CD4-positive, alpha-beta T cell treated with Interleukin-4 for 4 hours (primary cell): ENCODE data around the gene WNT7B.

Experiments used
- DNase-seq: peaks from one replicate; pipeline ENCODE4 v3.0.0-alpha.2; 2020

The WNT7B gene

GRCh38 chr22:45903355-45904135, 73.4 kb downstream of the WNT7B start:
- no peak for DNase-seq

DNA sequence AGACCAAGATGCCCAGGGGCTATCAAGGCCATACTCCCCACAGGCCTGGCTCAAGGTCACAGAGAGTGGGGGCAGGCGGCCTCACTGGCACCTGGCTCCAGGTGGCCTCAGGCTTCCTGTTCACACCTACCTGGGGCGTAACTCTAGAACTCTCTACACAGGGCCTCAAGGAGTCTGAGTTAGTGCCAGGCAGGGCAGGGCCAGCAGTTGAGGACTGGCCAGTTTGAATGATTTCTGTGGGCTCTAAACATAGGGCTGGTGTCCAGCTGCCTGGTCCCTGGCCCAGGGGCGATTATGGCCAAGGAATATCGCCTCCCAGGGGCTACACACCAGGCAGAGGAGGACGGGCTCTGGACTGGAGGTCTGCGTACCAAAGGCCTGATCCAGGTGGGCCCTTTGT, 79.2 kb downstream of the WNT7B start:
- DNase-seq, result no peak

GRCh38 chr22:45896964-45897538, 79.9 kb downstream of the WNT7B start:
- no peak for DNase-seq

DNA sequence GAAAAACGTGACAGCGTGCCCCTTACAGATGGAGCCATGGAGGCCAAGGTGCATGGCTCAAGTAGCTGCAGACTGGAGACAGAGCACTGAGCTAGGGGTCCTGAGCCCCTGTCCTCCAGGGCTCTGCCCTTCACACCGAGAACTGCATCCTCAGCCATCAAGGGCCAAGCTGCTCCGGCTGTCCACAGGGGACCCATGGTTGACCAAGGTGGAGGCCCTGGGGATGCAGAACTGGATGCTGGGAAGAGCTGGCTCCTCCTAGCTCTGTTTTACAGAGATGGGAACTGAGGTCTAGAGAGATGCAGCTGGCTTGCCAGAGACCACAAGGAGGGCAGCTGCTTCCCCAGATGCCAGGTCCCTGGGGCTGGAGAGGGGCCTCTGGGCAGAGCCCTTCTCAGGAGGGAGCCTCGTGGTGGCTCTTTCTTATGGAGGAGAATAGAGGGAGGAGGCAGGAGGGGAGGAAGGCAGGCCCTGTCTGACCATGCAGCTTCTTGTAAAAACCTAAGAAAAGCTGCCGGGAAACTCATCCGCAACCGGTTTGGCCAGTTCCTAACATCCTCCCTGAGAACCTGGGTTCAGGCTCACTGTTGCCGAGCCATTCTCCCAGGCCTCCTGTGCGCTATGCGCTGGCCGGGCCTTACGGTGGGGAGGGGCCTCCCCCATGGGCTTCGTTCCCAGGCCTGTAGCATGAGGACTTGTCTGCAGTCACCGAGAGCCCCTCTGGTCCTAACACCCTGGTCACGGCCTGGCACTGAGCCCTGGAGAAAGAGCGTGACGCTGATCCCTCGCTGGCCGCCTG, 80.6 kb downstream of the WNT7B start:
- no peak for DNase-seq

DNA sequence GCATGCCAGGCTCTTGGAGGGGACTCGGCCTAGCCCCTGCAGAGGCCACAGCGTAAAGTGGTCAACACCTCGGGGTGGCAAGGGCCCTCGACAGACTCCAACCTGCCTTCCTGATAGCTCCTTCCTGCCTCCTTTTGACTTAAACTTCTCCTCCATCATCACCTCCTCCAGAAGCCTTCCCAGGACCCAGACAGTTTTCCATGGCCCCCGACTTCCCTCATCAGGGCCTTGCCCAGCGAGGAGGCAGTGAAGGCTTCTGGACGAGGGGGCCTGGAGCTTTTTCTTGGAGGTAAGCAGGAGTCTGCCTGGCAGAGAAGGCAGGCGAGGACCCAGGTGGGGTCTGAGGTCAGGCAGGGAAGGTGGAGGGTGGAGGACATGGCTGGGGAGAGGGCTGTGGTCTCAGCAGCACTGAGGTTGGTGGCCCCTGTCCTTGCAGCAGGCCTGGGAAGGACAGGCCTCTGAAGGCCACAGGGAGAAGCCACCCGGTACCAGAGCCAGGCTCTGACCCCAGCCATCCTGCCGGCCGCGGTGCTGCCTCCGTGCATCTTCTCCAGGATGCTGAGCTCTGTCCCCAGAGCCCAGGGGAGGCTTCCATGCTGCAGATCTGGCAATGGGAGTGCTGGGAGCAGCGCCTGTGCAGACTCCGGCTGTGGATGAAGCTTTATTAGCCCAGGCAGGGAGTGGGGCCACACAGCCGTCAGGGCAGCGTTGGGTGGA, 81.4 kb downstream of the WNT7B start:
- no peak for DNase-seq

DNA sequence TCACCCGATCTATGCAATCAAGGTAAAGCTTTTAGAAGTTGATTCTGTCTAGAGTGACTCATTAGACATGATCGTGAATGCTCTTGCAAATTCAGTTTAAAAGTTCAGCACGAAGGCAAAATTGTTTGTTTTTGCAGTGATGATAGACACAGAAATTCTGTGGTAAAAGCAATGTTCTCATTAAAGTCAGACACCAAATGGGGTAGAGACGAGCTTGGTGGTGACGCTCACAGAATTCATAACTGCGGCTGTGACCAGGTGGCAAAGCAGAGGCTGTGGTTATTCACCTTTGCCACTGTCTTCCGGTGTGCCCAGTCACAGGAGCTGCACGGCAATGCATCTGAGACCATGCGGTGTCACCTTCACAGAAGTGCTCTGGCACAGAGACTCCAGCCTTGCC, 83.4 kb downstream of the WNT7B start:
- DNase-seq, result no peak

GRCh38 chr22:45892681-45893461, 84.1 kb downstream of the WNT7B start:
- DNase-seq, result no peak

- DNase-seq, result no peak
These were observed 84.9 kb downstream of the WNT7B start for GRCh38 chr22:45891996-45892621.

GRCh38 chr22:45891471-45891995, 85.4 kb downstream of the WNT7B start:
- DNase-seq, result no peak

DNA sequence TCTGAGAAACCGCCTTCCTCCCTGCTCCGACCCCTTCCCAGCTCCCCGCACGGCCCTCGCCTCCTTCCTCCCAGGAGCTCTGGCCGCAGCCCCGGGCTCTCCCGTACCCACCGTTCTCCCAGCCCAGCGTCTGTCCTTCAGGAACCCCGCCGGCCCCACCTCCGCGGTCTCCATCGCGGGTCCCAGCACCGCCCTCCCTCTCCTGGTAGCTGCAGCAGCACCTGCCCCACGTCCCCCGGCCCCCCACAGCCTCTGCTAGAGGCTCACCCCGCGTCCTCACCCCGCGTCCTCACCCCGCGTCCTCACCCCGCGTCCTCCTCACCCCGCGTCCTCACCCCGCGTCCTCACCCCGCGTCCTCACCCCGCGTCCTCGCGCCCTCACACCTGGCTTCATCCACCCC, 85.9 kb downstream of the WNT7B start:
- DNase-seq, result no peak

DNA sequence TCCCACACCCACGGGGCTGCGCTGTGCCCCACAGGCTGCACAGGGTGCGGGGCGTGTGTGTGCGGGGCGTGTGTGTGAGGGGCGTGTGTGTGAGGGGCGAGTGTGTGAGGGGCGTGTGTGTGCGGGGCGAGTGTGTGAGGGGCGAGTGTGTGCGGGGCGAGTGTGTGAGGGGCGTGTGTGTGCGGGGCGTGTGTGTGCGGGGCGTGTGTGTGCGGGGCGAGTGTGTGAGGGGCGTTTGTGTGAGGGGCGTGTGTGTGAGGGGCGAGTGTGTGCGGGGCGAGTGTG, 86.7 kb downstream of the WNT7B start:
- no peak for DNase-seq

- no peak for DNase-seq
These were observed 87.2 kb downstream of the WNT7B start for GRCh38 chr22:45889539-45890350.

DNA sequence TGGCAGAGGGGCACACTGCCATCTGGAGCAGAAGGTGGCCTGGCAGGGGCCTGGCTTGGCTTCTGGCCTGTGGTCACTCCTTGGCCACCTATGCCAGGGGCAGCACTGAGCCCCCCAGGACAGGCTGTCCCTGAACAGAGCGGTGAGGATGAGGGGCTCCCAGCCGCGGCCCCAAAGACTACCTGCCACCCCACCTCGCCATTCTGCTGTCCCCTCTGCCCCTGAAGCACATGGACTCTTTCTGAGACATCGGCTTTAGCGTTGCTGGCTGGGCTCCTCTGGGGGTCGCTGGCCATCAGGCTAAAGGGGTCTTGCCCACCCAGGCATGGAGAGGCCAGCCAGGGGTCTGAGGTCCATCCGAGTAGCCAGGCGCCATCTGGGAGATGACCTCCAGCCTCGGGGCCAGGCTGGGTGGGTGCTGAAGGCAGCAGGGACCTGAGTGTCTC, 87.8 kb downstream of the WNT7B start:
- no peak for DNase-seq

- DNase-seq, result no peak
These were observed 88.5 kb downstream of the WNT7B start for GRCh38 chr22:45888221-45889092.

DNA sequence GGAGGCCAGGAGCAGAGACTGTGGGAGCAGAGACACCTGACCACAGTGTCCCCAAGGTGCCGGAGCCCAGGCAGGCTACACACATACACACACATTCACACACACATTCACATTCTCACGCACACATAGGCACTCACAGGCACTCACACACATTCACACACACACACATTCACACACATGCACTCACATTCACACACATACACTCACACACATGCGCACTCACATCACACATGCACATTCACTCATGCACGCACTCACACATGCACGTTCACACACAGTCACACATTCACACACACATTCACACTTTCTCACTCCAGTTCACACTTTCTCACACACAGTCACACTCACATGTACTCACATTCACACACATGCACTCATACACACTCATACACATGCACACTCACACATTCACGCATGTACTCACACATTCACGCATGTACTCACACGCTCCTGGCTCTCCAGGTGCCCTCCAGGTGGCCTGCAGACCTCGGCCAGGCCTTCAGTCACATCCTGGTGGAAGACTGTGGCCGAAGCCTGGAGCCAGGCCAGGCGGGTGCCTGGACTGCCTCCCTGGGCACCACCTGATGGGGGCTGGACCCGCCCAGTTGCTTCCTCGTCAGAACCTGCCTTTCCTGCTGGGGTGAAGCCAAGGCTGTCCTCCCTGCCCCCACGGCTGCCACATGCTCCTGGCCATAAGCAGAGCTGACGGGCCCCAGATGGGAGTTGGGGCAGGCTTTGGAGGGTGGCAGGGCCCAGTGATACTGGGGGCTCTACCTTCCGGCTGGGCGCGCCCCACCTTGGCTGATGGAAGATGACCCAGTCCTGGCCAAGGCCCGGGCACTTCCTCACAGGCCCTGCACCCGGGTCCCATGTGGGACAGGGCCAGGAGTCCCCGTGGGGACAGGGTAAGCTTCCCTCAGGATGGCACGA, 89.5 kb downstream of the WNT7B start:
- no peak for DNase-seq

DNA sequence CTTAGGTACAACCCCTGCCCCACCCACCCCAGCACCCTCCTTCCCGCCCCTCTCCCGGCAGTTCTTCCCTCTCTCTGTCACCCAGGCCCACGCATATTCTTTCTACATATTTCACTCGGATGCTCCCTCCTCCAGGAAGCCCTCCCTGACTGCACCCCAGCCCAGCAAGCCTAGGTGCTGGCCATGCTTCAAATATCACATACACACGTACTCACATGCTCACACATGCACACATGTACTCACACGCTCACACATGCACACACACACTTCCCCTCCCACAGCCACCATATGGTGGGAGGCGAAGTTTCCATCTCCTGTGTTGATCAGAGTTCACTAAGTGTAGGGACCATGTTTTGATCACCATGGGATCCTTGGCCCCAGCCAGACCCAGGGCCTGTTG, 90.4 kb downstream of the WNT7B start:
- no peak for DNase-seq

- no peak for DNase-seq
These were observed 91.0 kb downstream of the WNT7B start for GRCh38 chr22:45885941-45886395.

GRCh38 chr22:45885171-45885840, 91.7 kb downstream of the WNT7B start:
- DNase-seq, result no peak
